PFSK-1 (cell line): Measurements from ENCODE around the gene FADS1.

ENCODE experiments used
- POLR2AphosphoS5 ChIP-seq: IDR thresholded peaks from 2 replicates; pipeline ENCODE4 v1.6.1; 2012; ENCODE audit warnings: low read depth, mild to moderate bottlenecking, control low read depth, low read length, moderate library complexity
- SIN3A ChIP-seq: IDR thresholded peaks from 2 replicates; pipeline ENCODE4 v1.6.1; 2012; ENCODE audit warnings: mild to moderate bottlenecking, low read length, moderate library complexity, borderline replicate concordance; ENCODE audit not compliant: insufficient read depth
- TAF1 ChIP-seq: IDR thresholded peaks from 2 replicates; pipeline ENCODE4 v1.6.1; 2012; ENCODE audit warnings: low read length, control low read depth, borderline replicate concordance; ENCODE audit not compliant: insufficient read depth
- TF ChIP-seq, protein P1 (sequence below), 2 experiments: IDR thresholded peaks; 2 replicates each; pipeline versions ENCODE4 v1.6.1 to v1.8.0; 2011 to 2012; ENCODE audit warnings: low read depth in 2 of 2, low read length in 2 of 2, control low read depth in 1 of 2, inconsistent platforms in 1 of 2, mild to moderate bottlenecking in 1 of 2, moderate library complexity in 1 of 2; ENCODE audit not compliant: insufficient read depth in 1 of 2

GRCh38 chr11:61781585-61781984, 35.2 kb downstream of the FADS1 start:
- TF ChIP-seq SIN3A (no peak), TAF1 (no peak), POLR2AphosphoS5 (no peak)
- TF ChIP-seq, protein P1, sequence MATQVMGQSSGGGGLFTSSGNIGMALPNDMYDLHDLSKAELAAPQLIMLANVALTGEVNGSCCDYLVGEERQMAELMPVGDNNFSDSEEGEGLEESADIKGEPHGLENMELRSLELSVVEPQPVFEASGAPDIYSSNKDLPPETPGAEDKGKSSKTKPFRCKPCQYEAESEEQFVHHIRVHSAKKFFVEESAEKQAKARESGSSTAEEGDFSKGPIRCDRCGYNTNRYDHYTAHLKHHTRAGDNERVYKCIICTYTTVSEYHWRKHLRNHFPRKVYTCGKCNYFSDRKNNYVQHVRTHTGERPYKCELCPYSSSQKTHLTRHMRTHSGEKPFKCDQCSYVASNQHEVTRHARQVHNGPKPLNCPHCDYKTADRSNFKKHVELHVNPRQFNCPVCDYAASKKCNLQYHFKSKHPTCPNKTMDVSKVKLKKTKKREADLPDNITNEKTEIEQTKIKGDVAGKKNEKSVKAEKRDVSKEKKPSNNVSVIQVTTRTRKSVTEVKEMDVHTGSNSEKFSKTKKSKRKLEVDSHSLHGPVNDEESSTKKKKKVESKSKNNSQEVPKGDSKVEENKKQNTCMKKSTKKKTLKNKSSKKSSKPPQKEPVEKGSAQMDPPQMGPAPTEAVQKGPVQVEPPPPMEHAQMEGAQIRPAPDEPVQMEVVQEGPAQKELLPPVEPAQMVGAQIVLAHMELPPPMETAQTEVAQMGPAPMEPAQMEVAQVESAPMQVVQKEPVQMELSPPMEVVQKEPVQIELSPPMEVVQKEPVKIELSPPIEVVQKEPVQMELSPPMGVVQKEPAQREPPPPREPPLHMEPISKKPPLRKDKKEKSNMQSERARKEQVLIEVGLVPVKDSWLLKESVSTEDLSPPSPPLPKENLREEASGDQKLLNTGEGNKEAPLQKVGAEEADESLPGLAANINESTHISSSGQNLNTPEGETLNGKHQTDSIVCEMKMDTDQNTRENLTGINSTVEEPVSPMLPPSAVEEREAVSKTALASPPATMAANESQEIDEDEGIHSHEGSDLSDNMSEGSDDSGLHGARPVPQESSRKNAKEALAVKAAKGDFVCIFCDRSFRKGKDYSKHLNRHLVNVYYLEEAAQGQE (IDR thresholded peaks at IDR 0.05; ENCODE audit: insufficient read depth in 1 of 2, low read depth in 2 of 2, low read length in 2 of 2), result no peak
